CD4-positive, alpha-beta T cell treated with Interleukin-6 at 100 ng/mL for 8 hours (primary cell): ENCODE data around the gene CHI3L1.
"Not testable (repeated sequence)": the region's sequence is repeated elsewhere in the genome, so short reads cannot be mapped to it uniquely, and the experiment has no call there.

Source experiments
- DNase-seq: peaks from one replicate; pipeline ENCODE4 v3.0.0-alpha.2; 2020; ENCODE audit warnings: mixed read lengths, low spot score

Gene CHI3L1

DNA sequence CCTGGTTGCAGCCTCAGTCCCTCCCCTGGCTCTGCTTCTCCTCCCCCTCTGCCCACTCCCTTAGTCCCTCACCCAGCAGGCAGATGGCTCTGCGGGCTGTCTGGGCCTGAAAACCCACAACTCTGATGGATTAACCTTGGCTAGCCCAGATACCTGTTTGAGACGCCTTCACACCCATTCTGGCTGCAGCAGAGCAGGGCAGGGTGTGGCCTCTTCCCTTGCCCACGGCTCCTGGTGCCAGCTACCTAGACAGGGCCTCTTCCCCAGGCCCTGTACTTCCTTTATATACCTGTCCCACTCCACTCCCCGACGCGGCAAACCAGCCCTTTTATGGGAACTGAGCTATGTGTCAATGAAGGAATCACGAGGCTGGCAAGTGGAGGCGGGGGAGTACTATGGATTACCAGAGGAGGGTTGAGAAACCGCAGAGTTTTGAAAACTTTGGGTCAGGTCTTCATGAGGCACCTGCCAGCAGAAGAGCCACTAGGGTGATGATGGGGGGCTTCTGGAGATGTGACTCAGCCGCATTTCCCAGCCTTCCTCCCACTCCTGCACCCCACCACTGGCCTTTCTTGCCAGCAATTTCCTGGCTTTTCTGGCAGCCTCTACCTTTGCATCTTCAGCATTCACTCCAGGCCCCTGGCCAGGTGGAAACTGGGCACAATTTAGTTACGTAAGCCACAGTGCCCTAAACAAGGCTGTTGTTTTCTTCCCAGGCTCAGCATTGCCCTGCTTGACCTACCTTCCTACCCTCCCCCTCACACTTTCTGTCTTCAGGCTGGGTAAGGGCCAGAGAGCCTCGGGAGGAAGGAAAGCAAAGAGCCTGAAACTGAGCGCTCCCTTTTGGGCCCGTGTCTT is at the start of gene CHI3L1:
Gene CHI3L1 (minus strand): TSS at position 259 of the 858 bp plus-strand sequence. CDS start 81 bp downstream, at position 178.
- DNase-seq: no peak

DNA sequence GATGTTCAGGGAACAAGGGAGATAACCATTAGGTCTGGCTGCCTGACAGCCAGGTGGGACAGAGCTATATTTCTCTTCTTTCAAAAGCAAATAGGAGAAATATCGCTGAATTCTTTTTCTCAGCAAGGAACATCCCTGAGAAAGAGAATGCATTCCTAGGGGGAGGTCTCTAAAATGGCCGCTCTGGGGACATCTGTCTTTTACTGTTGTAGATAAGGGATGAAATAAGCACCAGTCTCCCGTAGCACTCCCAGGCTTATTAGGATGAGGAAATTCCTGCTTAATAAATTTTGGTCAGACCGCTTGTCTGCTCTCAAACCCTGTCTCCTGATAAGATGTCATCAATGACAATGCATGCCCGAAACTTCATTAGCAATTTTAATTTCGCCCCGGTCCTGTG is 48.4 kb upstream of the CHI3L1 start:
- not testable (repeated sequence) for DNase-seq

DNA sequence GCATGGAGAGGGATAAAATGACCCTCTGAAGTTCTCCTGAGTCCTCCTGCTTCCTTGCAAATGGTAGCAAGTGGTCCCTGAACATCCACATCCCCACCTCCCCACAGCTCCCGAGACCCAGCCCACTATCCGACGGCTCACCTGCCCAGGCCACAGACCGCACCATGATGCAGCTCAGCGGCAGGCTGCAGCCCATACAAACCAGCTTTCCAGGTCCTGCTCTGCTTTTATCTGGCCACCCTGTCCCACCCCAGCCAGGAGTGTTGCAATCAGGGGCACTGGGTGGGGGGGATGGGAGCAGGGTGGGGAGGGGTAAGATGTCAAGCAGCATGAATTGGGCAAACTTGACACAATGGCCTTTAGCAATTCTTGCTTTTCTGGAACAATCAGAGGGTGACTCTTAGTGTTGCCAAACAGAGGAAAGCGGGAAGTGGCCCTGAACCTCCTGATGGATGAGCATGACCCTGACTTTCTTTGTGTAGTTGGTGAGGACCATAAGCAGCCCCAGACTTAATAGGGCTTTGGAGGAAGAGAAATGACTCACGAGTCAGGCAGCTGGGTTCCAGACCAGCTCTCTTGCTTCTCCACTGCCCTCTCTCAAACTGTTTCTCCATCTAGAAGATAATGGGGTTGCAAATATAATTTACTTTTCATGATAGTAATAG is 43.1 kb upstream of the CHI3L1 start, which contains the start of gene CHIT1:
Gene CHIT1 (minus strand): TSS at position 203 of the 665 bp plus-strand sequence. CDS start 37 bp downstream, at position 166.
- DNase-seq: no peak

DNA sequence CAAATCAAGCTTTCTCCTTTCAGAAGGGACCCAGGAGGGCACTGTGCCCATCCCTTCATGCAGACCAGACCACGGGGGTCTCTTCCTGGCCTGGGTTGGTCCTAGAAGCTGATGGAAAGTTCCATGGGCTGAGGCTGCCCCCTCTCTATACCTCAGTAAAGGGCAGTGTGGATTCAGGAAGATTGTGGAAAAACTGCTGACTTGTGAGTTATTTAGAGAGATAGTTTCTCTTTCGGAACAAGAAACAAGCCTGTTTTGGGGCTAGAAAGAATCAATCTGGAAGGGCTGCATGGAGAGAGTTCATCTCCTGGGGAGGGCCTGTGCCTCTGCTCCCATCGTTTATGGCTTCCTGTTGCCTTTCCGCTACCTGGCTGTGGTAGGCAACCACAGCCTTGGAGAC is 42.2 kb upstream of the CHI3L1 start:
- no peak for DNase-seq

DNA sequence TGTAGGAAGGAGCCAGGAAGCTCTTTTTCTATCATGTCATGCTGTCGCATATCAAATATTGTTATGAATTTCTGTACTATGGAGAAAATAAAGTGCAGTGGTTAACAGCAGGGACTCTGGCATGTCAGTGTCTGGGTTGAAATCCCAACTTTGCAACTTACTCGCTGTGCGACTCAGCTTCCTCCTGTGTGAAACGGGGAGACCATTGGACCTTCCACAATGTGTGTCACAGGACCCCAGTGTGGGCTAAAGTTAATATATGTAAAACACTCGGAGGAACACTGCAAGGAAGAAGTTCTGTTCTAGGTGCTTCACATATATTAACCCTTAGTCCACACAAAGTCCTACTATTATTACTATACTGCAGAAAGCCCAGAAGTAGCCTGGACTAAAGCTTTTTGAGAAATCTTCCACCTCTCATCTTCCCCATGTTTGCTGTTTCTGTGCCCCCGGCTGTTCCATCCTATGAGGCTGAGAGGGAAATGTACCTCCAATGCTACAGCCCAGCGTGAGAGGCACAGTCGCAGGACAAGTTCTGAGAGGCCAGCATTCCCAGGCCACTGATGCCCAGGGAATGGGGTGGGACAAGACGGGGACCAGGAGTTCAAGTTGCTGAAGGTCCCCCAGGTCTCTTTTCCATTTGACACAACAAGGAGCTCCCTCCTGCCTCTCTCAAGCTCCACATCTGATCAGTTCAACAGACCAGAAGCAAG is 41.0 kb upstream of the CHI3L1 start:
- no peak for DNase-seq

DNA sequence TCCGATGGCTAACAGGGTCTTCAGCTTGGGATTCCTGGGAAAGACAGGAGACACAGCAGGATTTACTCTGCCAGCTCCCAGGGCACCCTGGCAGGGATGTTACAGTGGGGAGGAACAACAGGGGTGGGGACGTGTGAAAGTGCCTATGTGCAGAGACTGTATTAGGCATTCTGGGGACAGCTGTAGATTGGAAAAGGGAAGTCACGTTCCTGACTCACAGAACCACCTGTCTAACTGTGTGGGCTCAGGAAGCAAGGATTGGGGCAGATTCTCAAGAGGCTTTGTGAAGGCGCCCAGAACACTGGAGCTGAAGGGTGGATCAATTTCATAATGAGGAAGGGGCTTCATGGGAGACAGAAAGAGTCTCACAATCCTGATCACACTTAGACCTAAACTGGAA is 38.6 kb upstream of the CHI3L1 start:
- DNase-seq: no peak

DNA sequence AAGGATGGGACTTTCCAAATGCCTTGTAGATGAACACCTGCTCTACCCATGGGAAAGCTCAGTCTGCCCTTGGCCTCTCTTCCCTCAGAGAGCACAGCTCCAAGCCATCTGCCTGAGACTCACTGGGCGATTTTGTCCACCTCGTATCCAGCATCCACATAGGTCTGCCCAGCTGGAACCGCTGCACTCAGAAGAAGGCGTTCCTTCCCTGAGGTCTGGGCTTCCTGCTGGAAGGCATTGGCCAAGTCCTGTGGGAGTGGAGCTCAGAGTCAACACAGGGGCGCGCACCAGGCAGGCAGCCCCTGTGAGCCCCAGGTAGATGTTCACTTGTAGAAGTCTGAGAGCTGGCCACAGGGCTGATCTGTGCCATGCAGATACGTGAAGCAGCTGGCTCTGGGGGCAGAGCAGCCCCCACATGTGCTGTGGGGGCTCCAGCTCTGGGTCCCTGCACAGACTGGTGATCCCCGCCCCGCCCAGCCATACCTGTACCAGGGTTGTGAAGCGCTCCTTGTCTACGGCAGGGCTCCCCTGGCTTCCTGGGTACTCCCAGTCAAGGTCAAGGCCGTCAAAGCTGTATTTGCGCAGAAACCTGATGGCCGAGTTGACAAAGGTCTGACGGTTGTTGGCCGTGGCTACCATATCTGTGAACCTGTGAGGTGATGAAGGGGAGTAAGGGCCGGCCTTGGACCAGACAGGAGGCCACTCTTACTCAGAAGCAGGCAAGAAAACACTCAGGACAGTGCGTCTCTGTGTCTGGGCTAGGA is 36.7 kb upstream of the CHI3L1 start:
- no peak for DNase-seq

DNA sequence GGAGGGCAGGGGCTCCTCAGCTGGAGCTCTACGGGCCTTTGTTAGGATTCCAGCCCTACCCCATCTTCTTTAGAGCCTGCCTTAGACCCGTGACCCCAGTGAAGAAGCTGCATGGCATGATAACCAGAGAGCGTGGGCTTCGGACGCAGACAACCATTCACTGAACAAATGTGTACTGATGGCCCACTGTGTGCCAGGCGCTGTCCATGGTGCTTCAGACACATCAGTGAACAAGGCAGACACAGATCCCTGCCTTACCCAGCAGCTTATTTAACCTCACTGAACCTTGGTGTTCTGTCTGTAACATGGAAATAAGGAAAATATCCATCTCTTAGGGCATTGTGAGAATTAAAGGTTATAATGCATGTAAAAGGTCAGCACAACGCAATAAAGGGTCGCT is 33.4 kb upstream of the CHI3L1 start:
- no peak for DNase-seq

DNA sequence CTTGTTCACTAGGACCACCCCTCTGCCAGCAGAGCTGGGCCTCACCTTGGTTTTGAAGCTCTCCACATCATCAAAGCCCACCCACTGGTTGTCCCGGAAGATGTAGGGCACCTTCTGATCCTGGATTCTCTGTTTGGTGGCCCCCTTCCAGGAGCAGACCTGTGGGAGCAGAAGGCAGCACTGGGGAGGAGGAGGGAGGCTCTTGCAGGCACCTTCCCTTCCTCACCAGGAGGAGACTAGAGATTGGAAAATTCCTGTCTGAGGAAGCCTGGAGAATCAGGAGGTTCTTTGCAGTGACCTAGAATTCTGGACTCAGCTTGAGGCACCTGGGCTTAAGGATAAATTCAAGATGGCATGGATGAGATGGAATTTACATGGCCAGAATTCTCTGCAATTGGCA is 32.7 kb upstream of the CHI3L1 start:
- DNase-seq: no peak

DNA sequence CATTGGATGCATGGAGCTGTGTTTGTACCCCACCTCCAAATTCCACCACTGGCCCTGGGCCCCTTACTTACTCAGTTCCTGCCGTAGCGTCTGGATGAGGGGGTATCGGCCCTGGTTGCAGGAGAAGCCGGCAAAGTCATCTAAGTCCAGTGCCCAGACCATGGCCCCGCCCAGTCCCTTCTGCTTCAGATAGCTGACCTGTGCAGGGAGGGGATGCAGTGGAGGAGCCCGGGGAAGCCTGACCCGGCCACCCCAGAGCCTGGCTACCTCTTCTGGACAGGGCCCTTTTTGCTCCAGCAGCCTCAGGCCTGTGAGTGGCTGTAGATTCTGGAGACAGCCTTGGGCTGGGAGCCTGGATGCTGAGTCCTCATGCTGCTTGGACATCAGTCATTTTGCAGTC is 31.2 kb upstream of the CHI3L1 start:
- no peak for DNase-seq

DNA sequence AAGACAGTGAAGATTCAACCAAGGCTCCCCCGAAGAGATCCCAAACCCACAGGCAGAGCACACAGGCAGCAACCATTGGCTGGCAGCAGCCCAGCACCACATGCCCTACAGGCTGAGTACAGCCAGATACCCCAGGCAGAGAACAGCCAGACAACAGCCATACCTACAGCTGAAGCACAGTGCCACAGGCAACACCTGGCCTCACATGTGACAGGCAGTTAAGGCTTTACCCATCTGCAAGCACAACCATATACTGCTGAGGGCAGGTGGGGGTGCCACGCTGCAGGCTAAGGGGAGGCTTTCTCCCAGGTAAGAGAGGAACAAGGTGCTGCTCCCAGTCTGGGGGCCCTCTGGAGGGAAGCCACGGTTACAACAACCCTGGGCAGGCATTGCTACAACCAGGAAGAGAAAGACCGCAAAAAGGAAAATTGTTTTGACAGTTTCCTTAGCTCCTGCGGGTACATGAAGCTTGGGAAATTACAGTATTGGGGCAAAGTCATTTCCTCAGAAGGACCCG is 30.7 kb upstream of the CHI3L1 start:
- no peak for DNase-seq

DNA sequence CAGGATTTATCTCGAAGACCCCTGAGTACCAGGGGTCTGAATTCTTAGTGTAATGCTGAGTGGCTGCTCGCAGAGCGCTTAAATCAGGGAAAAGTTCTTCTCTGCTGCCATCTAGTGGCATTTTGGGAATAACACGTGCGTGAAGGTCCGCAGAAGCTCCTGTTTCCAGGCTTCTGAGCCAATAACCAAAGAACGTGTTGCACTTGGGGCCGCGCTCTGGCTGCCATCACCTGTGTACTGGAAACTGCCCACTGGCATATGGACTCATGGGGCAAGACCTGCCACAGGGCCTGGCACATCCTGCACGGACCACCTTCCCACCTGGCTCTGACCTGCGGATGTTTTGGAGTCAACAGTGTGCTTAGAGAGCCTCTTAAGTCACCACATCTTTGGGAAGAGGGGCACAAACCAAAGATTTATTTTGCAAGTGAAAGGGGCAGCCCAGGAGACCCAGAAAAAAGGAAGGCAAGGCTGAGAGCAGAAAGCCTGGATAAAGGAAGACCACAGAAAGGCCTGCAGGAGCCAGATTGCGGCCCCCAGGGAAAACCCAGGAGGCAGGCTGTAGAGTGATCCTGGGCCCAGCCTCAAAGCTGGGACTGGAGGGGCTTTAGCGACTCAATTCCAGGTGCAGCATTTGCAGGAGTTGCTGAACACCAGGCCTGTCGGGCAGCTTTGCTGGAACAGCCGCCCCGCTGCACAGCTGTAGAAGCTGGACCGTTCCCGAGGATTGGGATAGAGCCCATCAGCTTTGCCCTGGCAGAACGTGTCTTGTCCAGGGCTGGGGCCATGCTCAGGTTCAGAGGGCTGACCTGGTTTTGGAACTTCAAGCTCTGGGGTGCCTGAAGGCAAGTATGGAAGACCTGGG is 30.0 kb upstream of the CHI3L1 start:
- peak; percentile 60 for DNase-seq

DNA sequence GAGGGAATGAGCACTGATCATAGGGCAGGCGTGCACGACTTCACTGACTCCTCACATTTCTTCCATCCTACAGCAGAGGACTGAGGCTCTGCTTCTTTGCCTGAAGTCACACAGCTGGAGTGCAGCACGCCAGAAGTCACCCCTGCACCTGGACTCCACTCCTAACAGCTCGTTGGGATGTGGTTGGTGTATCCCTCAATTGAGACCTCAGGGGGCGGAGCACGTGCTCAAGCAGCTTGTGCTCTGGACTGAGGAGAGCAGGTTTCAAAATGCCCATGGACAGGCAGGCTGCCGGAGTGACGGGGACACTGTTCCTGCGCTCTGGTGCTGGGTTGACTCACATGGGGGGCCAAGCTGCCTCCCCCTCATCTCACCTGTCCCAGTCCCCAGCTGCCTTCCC is 29.1 kb upstream of the CHI3L1 start:
- DNase-seq: no peak

DNA sequence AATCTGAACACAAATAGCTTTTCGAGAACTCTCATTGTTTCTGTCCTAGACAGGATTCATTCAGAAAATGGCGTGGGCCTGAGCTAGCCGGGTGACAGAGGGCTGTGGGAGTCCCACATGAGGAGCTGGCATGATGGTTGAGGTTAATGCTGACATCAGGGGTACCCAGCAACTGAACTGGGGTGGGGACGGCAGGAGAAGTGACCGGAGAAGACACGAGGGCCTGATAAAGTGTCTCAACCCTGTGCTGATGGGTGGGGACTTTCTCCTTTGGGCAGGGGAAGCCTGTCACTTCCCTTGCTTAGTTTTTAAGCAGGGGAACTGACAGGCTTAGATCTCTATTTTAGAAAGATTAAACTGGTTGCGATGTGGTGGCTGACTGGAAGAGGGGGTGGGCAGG is 28.4 kb upstream of the CHI3L1 start:
- DNase-seq: no peak

DNA sequence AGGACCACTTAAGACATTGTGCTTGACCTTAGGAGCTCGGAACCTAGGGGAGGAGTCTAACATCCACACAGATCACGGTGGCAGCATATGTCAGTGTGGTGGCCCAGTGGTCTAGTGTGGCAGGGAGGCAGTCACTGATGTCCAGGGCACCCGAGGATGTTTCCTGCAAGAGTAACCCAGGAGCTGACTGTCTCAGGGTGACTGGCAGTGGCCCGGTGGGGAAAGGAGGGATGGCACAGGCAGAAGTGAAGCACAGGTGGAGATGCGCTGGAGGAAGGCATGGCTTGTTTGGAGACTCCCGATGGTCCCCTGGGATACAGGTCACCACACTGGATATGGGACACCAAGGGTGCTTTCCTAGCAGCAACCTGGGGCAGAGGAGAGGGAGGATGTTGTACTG is 26.6 kb upstream of the CHI3L1 start:
- DNase-seq: no peak

DNA sequence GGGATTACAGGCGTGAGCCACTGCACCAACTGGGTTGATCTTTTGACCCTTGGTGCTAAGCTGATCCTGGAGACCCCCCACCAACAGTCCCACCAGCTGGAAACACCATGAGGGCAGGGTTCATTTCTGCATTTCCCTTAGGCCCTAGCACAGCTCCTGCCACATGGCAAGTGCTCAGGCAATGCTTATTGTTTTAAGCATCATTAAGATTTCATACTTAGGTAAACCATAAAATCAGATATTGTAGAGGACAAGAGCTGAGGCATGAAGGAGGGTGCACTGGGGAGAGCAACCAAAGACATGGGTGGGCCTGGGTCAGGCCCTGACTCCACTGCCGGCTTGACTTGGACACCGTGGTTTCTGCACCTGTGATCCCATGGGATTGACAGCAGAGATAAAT is 25.3 kb upstream of the CHI3L1 start:
- no peak for DNase-seq

DNA sequence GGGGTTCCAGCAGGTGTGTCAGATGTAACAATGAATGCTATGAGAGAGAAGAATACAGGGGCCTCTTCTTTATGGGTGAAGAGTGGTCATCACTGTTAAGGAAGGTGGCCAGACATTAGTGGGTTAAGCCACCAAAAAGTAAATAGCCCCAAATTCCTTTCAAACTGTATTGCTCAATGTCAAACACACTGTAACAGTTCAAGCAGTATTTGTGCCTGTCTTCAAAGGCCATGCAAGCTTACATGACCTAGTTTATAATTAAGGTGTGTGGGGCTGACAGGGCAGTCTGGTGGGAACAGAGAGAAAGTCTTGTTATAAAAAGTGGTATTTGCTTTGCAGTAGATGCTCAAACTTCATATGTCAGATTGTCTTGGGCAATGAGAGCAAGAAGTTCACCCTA is 24.5 kb upstream of the CHI3L1 start:
- DNase-seq: no peak

DNA sequence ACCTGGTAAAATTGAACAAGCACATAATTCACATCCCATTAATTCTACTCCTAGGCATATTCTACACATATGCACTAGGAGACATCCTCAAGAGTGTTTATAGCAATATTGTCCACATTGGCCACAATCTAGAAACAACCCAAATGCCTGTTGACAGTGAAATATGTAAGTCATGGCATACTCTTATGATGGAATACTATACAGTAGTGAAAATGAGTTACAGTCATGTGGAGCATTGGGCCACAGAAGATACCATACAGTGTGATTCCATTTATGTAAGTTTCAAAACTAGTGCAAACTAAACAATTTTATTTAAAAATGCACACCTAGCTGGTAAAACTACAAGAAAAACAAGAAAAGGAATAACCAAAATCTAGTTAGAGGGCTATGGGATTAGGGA is 23.8 kb upstream of the CHI3L1 start:
- DNase-seq: no peak

DNA sequence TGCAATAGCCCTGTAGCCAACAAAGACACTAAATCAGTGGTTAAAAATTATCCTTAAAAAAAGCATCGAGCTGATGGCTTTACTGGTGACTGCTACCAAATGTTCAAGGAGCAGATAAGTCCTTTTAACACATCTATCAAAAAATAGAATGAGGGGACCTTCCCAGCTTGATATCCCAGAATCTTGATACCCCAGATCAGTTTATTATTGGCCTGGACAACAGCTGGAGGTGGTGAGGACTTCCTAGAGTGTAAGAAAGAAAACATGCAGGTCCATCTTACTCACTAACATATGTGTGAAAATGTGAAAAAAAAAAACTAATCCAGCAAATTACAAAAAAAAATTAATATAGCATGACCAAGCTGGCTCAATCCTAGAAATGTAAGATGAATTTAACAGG is 21.7 kb upstream of the CHI3L1 start:
- DNase-seq: no peak

DNA sequence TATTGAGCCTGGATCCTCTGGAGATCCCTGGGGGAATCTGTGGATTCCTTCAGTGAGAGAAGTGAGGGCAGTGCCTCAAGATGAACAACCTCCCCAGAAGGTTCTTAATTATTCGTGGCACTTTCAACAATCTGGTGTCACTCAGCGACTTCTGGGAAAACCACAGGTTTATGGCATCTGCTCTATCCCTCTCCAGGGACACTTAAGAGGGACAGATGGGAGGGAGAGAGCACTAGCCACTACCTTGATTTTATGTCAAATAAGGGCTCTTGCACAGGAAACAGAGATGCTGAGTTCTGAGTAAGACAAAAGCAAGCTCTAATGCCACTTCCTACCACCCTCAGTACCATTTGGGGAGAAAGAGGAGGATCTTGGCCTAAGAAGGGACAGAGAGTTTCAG is 21.2 kb upstream of the CHI3L1 start:
- DNase-seq: no peak

DNA sequence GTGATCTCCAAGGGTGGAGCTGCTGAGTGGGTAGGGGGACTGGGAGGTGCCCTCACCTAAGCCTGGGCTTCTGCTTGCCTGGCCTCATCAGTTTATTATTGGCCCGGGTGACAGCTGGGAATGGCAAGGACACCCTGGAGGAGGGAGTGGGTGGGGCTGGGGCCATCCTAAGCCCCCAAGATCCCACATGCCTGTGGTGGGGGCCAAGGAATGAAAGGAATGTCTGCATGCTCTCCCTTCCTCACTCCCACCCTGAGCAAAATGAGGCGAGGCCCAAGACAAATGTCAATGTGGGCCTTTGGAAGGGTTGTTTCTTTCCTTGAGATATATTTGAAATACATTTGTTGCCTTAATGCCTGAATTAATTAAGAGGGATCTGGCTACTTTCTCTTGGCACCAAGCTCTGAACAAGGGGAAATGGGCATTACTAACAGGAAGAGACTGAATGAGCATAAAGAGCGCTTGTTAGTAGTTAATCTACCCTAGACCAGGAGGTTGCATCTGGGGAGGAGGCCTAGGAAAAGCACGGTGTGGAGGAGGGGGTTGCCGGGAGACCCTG is 19.7 kb upstream of the CHI3L1 start:
- no peak for DNase-seq
